ENCODE measurements around the gene VAV3. TPM values are rescaled to one million over a fixed set of nuclear protein-coding genes. Genes with fewer than 3 reads are reported as not detected.

Gene VAV3
- total and polyA plus RNA-seq, 10 of the 15 experiments (the other 5 are each of a cell fraction or from before 2014, with no cell fraction given) = 0.84 to 5.5 (median 3.4) TPM

- no peak for TF ChIP-seq ZBTB40 (IDR thresholded peaks at IDR 0.05; ENCODE audit: borderline replicate concordance)
- TF ChIP-seq HSF1 (IDR thresholded peaks at IDR 0.05; ENCODE audit: low read depth, low read length) = no peak
- no peak for TF ChIP-seq NFIC (IDR thresholded peaks at IDR 0.05; ENCODE audit: low read depth, low read length)
- TF ChIP-seq IRF5 (IDR thresholded peaks at IDR 0.05; ENCODE audit: borderline replicate concordance) = no peak
- no peak for TF ChIP-seq RAD21 (IDR thresholded peaks at IDR 0.05; ENCODE audit: insufficient read depth, low read depth, low read length)
- TF ChIP-seq NFYB (IDR thresholded peaks at IDR 0.05; ENCODE audit: insufficient read depth, low read depth, low read length) = no peak
- no peak for TF ChIP-seq ETV6 (conservative IDR thresholded peaks at IDR 0.05 in 1 of 2, IDR thresholded peaks at IDR 0.05 in 1 of 2; ENCODE audit: borderline replicate concordance in 1 of 2, low read depth in 1 of 2)
- TF ChIP-seq STAT3 (IDR thresholded peaks at IDR 0.05; ENCODE audit: low read depth, low read length) = no peak
These were observed 193.6 kb downstream of the VAV3 start (continued) for GRCh38 chr1:107771377-107771776.

Measured in GM12878 (cell line).